ENCODE results near the gene COL18A1. TPM values are rescaled to one million over a fixed set of nuclear protein-coding genes. Genes with fewer than 3 reads are reported as not detected.

Gene COL18A1
- total and polyA plus RNA-seq, 5 donors, result 52.3 to 134 (median 80.5) TPM

DNA sequence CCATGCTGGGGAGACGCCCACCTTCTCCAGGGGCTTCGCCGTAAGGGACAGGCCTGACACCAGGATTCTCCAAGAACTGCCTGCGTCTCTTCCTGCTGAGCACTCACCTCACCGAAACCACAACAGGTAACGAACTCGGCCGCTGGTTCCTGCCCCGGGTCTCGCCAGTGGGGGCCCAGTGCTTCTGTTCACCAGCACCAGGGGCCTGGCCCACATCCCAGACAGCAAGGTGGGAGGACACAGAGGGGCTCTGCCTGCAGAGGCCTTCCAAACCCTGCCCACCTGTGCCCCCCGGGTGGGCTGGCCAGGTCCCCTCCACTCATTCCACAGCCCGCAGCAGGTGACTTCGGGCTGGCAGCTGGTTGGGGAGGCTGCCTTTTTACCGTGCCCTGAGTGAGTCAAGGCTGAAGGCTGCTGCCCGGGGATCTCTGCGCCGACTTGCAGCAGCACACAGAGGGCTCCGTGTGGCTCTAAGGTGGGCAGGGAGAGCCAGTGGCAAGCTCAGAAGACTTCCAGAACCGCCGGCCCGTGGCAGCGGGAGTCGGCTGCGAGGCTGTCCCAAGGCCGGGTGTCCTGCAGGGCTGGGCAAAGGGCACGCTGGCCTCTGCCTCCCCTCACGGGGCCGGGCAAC, 14.7 kb upstream of the COL18A1 start:
- Histone ChIP-seq H3K4me1 (ENCODE audit: control insufficient read depth, insufficient read depth, low read length) (no peaks in the 10 kb centered on the region), H3K27me3 (ENCODE audit: control insufficient read depth, insufficient read depth) (no peaks in the 10 kb centered on the region), H3K4me3 (ENCODE audit: low read length) (no peak overlapping the region), H3K9me3 (ENCODE audit: control insufficient read depth, low read length) (no peaks in the 10 kb centered on the region), H3K27ac (ENCODE audit: low read length) (no peak overlapping the region)
- ATAC-seq (no peak), DNase-seq (peak; percentile 5 to 46 (median 38))
- 91% methylated on average over 28 of the region's 28 CpGs for WGBS
- intact Hi-C loops (cut with DNase I), result no loop called here

DNA sequence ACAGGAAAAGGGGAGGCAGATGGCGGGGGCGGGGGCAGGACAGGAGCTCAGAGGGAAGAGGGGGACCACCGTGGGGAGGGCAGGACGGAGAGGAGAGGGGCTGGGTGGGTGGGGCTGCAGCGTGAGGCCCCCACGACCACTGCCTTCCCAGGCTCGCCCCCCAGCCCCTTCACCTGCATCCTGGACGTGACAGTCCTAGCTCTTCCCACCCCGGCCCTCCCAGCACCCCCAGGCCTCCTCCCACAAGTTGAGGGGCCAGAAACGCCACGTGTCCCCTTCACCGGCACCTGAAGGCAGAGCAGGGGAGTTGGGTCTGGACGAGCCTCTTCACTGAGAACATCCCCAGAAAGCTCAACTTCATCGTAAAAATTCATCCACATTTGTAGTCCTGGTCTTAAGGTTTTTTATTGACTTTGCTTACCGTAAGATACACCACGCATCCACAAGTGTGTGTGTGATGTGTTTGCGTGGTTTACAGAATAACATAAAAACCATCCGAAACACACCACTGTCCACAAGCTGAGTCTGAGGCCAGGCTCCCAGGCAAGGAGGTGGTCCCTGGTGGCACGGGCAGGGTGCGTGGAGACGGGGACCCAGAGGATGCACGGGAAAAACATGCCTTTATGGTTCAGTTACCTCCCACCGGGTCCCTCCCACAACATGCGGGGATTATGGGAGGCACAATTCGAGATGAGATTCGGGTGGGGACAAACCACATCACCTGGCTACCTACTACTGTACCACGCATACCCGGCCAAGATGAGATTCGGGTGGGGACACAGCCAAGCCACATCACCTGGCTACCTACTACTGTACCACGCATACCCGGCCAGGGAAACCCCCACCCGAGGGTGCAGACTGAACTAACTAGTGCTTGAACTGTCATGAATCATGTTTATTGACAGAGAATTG, 13.9 kb upstream of the COL18A1 start:
- Histone ChIP-seq H3K4me1 (ENCODE audit: control insufficient read depth, insufficient read depth, low read length) (no peaks in the 10 kb centered on the region), H3K27ac (ENCODE audit: low read length) (no peak overlapping the region), H3K27me3 (ENCODE audit: control insufficient read depth, insufficient read depth) (no peaks in the 10 kb centered on the region), H3K4me3 (ENCODE audit: low read length) (no peak overlapping the region), H3K9me3 (ENCODE audit: control insufficient read depth, low read length) (no peaks in the 10 kb centered on the region)
- intact Hi-C loops (cut with DNase I), result no loop called here
- 90% methylated on average over 32 of the region's 32 CpGs for WGBS
- ATAC-seq (no peak), DNase-seq (peak; percentile 4 to 32 (median 24))

DNA sequence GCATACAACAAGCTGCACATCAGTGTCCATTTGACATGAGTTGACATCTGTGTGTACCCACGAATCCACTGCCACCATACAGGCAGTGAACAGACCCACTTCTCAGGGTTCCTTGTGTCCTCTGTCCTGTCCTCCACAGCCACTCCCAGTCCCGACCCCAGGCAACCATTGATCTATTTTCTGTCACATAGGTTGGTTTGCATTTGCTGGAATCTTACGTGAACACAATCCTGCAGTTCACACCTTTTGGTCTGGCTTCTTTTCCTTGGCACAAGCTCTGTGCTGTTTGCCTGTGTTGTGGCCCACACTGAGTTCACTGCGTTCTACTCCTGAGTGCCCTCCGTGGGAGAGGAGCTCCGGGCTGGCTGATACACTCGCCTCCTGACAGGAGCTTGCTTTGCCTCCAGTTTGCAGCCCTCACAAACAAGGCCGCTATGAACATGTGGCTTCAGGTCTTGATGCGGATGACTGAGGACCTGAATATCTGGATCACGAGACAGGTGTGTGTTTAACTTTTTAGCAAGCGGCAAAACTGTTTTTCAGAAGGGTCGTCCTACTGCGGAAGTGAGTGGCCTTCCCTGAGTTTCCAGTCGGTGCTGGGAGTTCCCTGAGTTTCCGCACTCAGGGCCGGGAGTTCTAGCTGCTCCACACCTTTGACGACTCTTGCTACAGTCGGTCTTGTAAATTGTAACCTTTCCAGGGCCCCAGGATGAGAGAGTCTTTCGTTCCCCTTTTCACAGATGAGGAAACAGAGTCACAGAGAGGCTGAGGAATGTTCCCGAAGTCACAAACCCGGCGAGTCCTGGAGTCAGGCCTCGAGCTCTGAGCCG, 13.0 kb upstream of the COL18A1 start:
- DNase-seq (peak in 2 of 3 donors; percentile 12 to 23), ATAC-seq (no peak)
- WGBS, result 92% methylated on average over 24 of the region's 24 CpGs
- intact Hi-C loops (cut with DNase I), result no loop called here
- H3K4me3 ChIP-seq (ENCODE audit: low read length), result no peak overlapping the region
- H3K27ac ChIP-seq (ENCODE audit: low read length), result no peak overlapping the region
- no peaks in the 10 kb centered on the region for H3K4me1 ChIP-seq (ENCODE audit: control insufficient read depth, insufficient read depth, low read length)
- H3K27me3 ChIP-seq (ENCODE audit: control insufficient read depth, insufficient read depth), result no peaks in the 10 kb centered on the region
- no peaks in the 10 kb centered on the region for H3K9me3 ChIP-seq (ENCODE audit: control insufficient read depth, low read length)

DNA sequence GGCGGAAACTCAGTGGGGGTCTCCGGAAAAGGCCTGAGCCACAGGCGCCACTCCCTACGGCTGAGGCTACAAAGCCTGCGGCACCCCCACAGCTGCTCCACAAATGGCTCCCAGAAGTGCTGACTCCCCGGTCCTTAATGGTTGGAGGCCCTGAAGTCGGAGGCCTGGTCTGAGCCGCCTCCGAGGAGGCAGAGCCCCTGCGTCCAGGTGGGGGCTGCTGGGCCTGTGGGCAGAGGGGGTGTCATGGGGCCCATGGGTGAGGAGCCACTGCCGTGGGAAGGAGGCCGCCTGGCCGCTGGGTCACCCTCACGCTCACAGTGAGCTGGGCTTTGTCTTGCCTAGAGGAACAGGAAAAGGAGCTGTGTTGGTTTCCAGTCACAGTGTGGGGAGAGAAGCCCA, 12.4 kb upstream of the COL18A1 start:
- ATAC-seq (no peak), DNase-seq (peak; percentile 7 to 38 (median 16))
- H3K4me1 ChIP-seq (ENCODE audit: control insufficient read depth, insufficient read depth, low read length), result no peaks in the 10 kb centered on the region
- intact Hi-C loops (cut with DNase I), result no loop called here
- 92% methylated on average over 14 of the region's 14 CpGs for WGBS
- H3K9me3 ChIP-seq (ENCODE audit: control insufficient read depth, low read length), result no peaks in the 10 kb centered on the region
- no peak overlapping the region for H3K27ac ChIP-seq (ENCODE audit: low read length)
- H3K27me3 ChIP-seq (ENCODE audit: control insufficient read depth, insufficient read depth), result no peaks in the 10 kb centered on the region
- H3K4me3 ChIP-seq (ENCODE audit: low read length), result no peak overlapping the region

DNA sequence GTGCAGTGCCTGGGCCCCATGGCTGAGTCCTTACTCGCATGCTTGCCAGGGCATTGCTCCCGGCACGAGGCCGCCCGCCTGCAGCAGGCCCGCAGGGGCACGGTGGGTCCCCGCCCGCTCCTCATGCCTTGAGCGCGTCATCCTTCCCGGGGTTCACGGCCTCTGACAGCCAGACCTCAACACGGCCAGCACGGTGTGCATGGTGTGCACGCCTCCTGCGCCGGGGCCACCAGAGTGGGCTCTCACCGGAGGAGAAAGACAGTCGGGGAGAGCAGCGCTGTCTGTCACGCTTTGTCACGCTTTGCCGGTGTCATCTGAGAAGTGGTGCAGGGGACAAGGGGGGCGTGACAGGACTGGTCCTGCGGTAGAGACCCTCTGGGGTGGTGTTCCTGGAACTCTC, 11.9 kb upstream of the COL18A1 start:
- peak; percentile 6 to 50 (median 28) for DNase-seq
- intact Hi-C loops (cut with DNase I), result no loop called here
- Histone ChIP-seq H3K9me3 (ENCODE audit: control insufficient read depth, low read length) (no peaks in the 10 kb centered on the region), H3K4me1 (ENCODE audit: control insufficient read depth, insufficient read depth, low read length) (no peaks in the 10 kb centered on the region), H3K27ac (ENCODE audit: low read length) (no peak overlapping the region), H3K4me3 (ENCODE audit: low read length) (no peak overlapping the region), H3K27me3 (ENCODE audit: control insufficient read depth, insufficient read depth) (no peaks in the 10 kb centered on the region)
- no peak for ATAC-seq
- 93% methylated on average over 26 of the region's 26 CpGs for WGBS

DNA sequence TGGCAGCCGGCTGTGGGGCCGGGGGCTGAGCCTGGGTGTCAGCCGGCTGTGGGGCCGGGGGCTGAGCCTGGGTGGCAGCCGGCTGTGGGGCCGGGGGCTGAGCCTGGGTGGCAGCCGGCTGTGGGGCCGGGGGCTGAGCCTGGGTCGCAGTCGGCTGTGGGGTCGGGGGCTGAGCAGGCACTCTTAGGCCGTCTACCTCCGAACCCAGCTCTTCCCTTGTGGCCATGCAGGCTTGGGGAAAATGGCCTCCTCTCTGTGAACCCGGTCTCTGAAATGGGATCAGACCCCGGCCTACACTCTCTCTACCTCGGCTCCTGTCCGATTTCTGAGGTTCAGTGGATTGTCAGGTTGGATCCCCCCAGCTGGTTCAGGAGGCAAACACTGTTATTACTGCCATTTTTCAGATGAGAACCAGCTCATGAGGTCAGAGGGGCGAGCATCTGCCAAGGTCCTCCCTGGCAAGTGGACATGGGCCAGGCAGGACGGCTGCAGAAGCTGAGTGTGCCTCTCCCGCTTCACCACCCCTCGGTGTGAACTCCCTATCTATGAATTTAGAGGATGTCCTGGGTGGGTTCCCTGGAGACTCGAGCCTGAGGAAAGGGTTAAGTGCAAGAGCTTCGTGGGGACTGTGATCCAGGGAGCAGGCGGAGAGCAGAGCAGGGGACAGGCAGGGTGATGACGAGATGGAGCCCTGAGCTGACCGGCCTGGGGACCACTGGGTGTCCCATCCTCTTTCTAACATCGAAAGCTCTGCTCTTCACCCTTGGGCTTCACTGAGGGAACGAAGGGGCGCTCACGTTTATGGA, 10.9 kb upstream of the COL18A1 start:
- 83% methylated on average over 29 of the region's 30 CpGs for WGBS
- intact Hi-C loops (cut with DNase I), result no loop called here
- ATAC-seq (no peak), DNase-seq (peak; percentile 5 to 40 (median 20))
- Histone ChIP-seq H3K27me3 (ENCODE audit: control insufficient read depth, insufficient read depth) (no peaks in the 10 kb centered on the region), H3K27ac (ENCODE audit: low read length) (no peak overlapping the region), H3K4me3 (ENCODE audit: low read length) (no peak overlapping the region), H3K9me3 (ENCODE audit: control insufficient read depth, low read length) (no peaks in the 10 kb centered on the region), H3K4me1 (ENCODE audit: control insufficient read depth, insufficient read depth, low read length) (no peaks in the 10 kb centered on the region)

DNA sequence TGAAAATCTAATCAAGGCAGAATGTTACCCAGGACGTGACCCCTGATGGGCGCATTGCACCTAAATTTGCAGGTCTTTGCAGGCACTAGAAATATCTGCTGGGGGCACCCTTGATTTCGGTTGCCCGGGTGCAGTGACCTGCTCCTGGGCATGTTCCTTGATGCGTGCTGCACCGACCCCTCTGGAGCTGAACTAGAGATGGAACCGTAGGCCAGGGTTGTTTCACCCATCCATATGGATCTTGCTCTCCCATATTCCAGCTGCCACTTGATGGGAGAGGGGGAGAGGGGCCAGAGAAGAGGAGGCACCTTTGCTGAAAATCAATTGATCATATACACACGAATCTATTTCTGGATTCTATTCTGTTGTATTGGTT, 8.4 kb upstream of the COL18A1 start:
- 82% methylated on average over 8 of the region's 8 CpGs for WGBS
- H3K4me3 ChIP-seq (ENCODE audit: low read length), result no peak overlapping the region
- no peak for ATAC-seq
- no peaks in the 10 kb centered on the region for H3K27me3 ChIP-seq (ENCODE audit: control insufficient read depth, insufficient read depth)
- intact Hi-C loops (cut with DNase I), result no loop called here
- H3K4me1 ChIP-seq (ENCODE audit: control insufficient read depth, insufficient read depth, low read length), result no peaks in the 10 kb centered on the region
- H3K9me3 ChIP-seq (ENCODE audit: control insufficient read depth, low read length), result no peaks in the 10 kb centered on the region
- DNase-seq, result peak in 1 of 3 donors; percentile 4
- no peak overlapping the region for H3K27ac ChIP-seq (ENCODE audit: low read length)

DNA sequence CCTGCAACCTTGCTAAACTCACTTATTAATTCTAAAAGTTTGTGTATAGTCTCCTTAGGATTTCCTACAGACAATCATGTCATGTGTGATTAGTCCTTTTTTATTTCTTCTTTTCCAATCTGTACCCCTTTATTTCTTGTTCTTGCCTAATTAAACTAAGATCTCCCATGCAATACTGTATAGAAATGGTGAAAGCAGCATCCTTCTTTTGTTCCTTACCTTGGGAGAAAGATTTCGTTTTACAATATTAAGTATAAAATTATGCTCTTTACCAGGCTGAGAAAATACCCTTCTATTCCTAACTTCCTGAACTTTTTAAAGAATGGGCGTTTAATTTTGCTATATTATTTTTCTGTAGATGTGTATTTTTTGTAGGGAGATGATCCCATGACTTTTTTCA, 7.6 kb upstream of the COL18A1 start:
- 85% methylated on average over 2 of the region's 2 CpGs for WGBS
- H3K4me3 ChIP-seq (ENCODE audit: low read length), result no peak overlapping the region
- intact Hi-C loops (cut with DNase I), result no loop called here
- H3K27me3 ChIP-seq (ENCODE audit: control insufficient read depth, insufficient read depth), result no peaks in the 10 kb centered on the region
- H3K4me1 ChIP-seq (ENCODE audit: control insufficient read depth, insufficient read depth, low read length), result no peaks in the 10 kb centered on the region
- H3K27ac ChIP-seq (ENCODE audit: low read length), result no peak overlapping the region
- no peak for DNase-seq
- no peaks in the 10 kb centered on the region for H3K9me3 ChIP-seq (ENCODE audit: control insufficient read depth, low read length)
- ATAC-seq, result no peak

DNA sequence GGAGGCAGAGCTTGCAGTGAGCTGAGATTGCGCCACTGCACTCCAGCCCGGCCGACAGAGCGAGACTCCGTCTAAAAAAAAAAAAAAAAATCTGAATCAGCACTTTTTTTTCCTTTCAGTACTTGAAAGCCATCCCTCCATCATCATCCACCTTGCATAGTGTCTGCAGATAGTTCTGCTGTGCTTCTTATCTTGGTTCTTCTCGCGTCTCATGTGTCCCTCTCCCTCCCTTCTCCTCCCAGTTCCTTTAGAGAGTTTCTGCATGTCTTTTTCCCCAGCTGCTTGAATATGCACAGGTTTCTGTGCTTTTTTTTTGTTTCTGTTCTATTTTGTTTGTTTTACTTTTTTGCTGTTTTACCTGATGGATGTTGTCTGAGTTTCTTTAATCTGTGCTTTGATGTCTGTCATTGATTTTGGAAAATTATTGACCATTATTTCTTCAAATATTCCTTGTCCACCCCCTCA, 3.9 kb upstream of the COL18A1 start:
- intact Hi-C loops (cut with DNase I), result no loop called here
- ATAC-seq, result no peak
- 93% methylated on average over 7 of the region's 7 CpGs for WGBS

More for the DNA sequence above, 3.9 kb upstream of the COL18A1 start:
- DNase-seq, result peak in 1 of 3 donors; percentile 13
- Histone ChIP-seq H3K9me3 (ENCODE audit: control insufficient read depth, low read length) (no peaks in the 10 kb centered on the region), H3K4me3 (ENCODE audit: low read length) (no peak overlapping the region), H3K27ac (ENCODE audit: low read length) (no peak overlapping the region), H3K27me3 (ENCODE audit: control insufficient read depth, insufficient read depth) (no peaks in the 10 kb centered on the region), H3K4me1 (ENCODE audit: control insufficient read depth, insufficient read depth, low read length) (no peaks in the 10 kb centered on the region)

Measured in right cardiac atrium (tissue), 5 donors.